Ascending aorta (tissue), 2 donors: ENCODE measurements around the gene PCARE. TPM values are rescaled to one million over a fixed set of nuclear protein-coding genes. Genes with fewer than 3 reads are reported as not detected.

ENCODE experiments used
- DNase-seq, 2 donors: peaks; one replicate each; pipeline ENCODE4 v3.0.0-alpha.2; 2019; ENCODE audit warnings: low spot score in 2 of 2
- H3K27ac ChIP-seq, 2 donors: fragments of 200-600 bp; sonication (generic); one replicate each; pipeline ENCODE4 v1.5.1; 2016 to 2017; ENCODE audit warnings: mild to moderate bottlenecking in 1 of 2
- H3K27me3 ChIP-seq: fragments of 200-600 bp; sonication (generic); one replicate; pipeline ENCODE4 v1.5.1; 2017
- H3K36me3 ChIP-seq, 2 donors: fragments of 200-600 bp; sonication (generic); one replicate each; pipeline ENCODE4 v1.5.1; 2016
- H3K4me1 ChIP-seq, 2 donors: fragments of 200-600 bp; sonication (generic); one replicate each; pipeline ENCODE4 v1.5.1; 2016 to 2017; ENCODE audit warnings: mild to moderate bottlenecking in 1 of 2
- H3K4me3 ChIP-seq, 2 donors: fragments of 200-600 bp; sonication (generic); one replicate each; pipeline ENCODE4 v1.5.1; 2016 to 2017; ENCODE audit warnings: mild to moderate bottlenecking in 1 of 2
- H3K9me3 ChIP-seq, 2 donors: fragments of 200-600 bp; sonication (generic); one replicate each; pipeline ENCODE4 v1.5.1; 2016
- intact Hi-C: fragments of 100-400 bp; cut with DNase I; formaldehyde crosslinking; loops from one replicate; pipeline ENCODE4 v1.15.1; 2023
- total RNA-seq: library from RNA; depleted of rRNA; stranded (reverse); fragments of >200 nt; gene quantifications from one replicate; pipeline ENCODE4 v1.1.0, GENCODE V29; 2016
- TF ChIP-seq, protein P1 (sequence below), 3 experiments: fragments of 200-600 bp in 2 of 3; fragments of 450-650 bp in 1 of 3; sonication (generic) in 2 of 3; IDR thresholded peaks; one replicate each; pipeline ENCODE4 v1.5.1; 2016 to 2019; ENCODE audit warnings: antibody characterized with exemption in 3 of 3, mild to moderate bottlenecking in 1 of 3, moderate library complexity in 1 of 3

The PCARE gene
- total RNA-seq, 1 donor from 2014 or later: not detected

DNA sequence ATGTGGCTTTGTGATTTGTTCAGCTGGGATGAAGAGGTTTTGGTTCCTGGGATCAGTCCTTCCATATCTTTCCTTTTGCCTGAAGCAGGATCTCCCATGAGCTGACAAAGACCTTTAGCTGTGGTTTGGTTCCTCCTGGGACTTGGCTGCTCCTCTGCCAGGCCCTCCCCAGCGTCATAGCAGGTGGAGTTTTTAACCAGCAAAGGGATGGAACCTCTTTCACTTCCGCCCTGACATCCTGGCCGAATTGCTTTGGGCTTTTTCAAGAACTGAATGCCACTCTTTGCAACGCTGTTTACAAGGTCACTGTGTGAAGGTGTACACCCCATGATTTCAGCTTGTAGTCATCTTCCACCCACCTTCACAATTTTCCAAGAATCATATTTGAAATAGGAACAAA, 390 bp downstream of the PCARE start:
- no peak for DNase-seq
- TF ChIP-seq, protein P1, sequence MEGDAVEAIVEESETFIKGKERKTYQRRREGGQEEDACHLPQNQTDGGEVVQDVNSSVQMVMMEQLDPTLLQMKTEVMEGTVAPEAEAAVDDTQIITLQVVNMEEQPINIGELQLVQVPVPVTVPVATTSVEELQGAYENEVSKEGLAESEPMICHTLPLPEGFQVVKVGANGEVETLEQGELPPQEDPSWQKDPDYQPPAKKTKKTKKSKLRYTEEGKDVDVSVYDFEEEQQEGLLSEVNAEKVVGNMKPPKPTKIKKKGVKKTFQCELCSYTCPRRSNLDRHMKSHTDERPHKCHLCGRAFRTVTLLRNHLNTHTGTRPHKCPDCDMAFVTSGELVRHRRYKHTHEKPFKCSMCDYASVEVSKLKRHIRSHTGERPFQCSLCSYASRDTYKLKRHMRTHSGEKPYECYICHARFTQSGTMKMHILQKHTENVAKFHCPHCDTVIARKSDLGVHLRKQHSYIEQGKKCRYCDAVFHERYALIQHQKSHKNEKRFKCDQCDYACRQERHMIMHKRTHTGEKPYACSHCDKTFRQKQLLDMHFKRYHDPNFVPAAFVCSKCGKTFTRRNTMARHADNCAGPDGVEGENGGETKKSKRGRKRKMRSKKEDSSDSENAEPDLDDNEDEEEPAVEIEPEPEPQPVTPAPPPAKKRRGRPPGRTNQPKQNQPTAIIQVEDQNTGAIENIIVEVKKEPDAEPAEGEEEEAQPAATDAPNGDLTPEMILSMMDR (IDR thresholded peaks at IDR 0.05): no peak
- H3K9me3 ChIP-seq: no peaks in the 10 kb centered on the region
- H3K4me1 ChIP-seq: no peaks in the 10 kb centered on the region
- H3K36me3 ChIP-seq: no peaks in the 10 kb centered on the region
- H3K27ac ChIP-seq: no peak overlapping the region
- H3K27me3 ChIP-seq: no peaks in the 10 kb centered on the region
- intact Hi-C loops: no loop called here
- no peak overlapping the region for H3K4me3 ChIP-seq

DNA sequence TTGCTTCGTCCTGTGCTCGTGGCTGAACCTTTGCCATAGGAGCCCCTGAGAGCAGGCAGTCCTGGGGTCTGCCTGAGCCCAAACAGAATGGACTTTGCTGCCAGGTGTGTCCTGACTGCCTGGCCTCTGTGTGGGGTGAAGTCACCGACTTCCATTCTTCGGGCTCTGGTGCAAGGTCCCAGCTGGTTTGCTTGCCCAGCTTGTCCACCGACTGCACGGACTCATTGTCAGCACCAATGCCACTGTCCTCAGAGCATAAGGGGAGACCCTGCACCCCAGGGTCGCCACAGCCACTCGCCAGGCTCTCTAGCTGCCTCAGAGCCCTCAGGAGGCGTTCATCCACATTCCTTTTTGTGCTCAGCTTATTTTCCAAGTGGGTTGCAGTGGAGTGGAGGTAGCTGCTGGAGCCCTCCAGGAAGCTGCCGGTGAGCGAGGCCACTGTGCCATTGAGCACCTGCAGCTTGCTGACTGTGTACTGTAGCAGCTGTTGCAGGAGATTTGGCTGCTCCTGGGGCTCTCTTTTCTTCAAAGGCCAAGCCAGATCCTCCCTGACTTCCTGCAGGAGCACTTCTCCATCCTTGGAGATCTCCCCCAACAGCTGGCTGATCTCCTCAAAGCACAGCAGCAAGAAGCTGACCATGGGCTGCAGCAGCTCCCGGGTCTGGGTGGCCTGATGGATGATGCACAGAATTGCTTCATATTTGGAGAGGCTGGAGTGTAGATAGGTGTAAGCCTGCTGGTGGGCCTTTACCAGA, 1.2 kb downstream of the PCARE start:
- intact Hi-C loops: no loop called here
- TF ChIP-seq, protein P1 (IDR thresholded peaks at IDR 0.05): no peak

GRCh38 chr2:29072251-29072650, 2.1 kb downstream of the PCARE start:
- H3K36me3 ChIP-seq: no peaks in the 10 kb centered on the region
- intact Hi-C loops: no loop called here
- H3K4me1 ChIP-seq: no peaks in the 10 kb centered on the region
- no peak overlapping the region for H3K4me3 ChIP-seq
- H3K27me3 ChIP-seq: no peaks in the 10 kb centered on the region
- no peaks in the 10 kb centered on the region for H3K9me3 ChIP-seq
- DNase-seq: no peak
- H3K27ac ChIP-seq: no peak overlapping the region
- TF ChIP-seq, protein P1 (IDR thresholded peaks at IDR 0.05): no peak

More for the DNA sequence above, 1.2 kb downstream of the PCARE start:
- Histone ChIP-seq H3K27me3 (no peaks in the 10 kb centered on the region), H3K27ac (no peak overlapping the region), H3K4me3 (no peak overlapping the region), H3K4me1 (no peaks in the 10 kb centered on the region), H3K36me3 (no peaks in the 10 kb centered on the region), H3K9me3 (no peaks in the 10 kb centered on the region)
- no peak for DNase-seq

GRCh38 chr2:29071032-29071975, 3.0 kb downstream of the PCARE start:
- intact Hi-C loops: no loop called here
- no peak for DNase-seq

DNA sequence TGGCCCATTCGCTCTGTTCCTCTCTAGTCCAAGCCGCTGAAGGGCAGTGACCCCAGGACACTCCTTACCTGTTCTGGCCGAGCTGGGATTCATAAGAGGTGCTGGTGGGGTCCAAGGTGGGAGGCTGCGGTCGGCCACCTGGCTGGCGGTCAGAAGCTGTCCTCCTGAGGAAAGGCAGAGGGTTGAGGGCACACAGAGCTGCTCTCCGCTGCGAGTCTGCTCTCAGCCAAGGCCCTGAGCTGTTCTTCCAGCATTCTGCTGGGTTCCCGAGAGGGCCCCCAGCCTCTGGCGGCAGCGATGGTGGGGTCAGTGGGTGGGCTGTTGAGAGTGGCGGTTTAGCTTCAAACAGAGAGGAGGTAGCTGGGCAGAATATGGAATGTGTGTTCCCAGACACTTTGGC, 3.8 kb downstream of the PCARE start:
- no peaks in the 10 kb centered on the region for H3K9me3 ChIP-seq
- TF ChIP-seq, protein P1 (IDR thresholded peaks at IDR 0.05): no peak
- no peaks in the 10 kb centered on the region for H3K4me1 ChIP-seq
- no peaks in the 10 kb centered on the region for H3K36me3 ChIP-seq
- no peak overlapping the region for H3K4me3 ChIP-seq
- intact Hi-C loops: no loop called here
- no peaks in the 10 kb centered on the region for H3K27me3 ChIP-seq
- no peak for DNase-seq
- no peak overlapping the region for H3K27ac ChIP-seq

More at GRCh38 chr2:29071032-29071975, 3.0 kb downstream of the PCARE start:
- Histone ChIP-seq H3K9me3 (no peaks in the 10 kb centered on the region), H3K4me3 (no peak overlapping the region), H3K27me3 (no peaks in the 10 kb centered on the region), H3K27ac (no peak overlapping the region), H3K4me1 (no peaks in the 10 kb centered on the region), H3K36me3 (no peaks in the 10 kb centered on the region)
- TF ChIP-seq, protein P1 (IDR thresholded peaks at IDR 0.05): no peak
